GM15510 (cell line): Measurements from ENCODE around the gene WSB2.

Source experiments
- POLR2A ChIP-seq: IDR thresholded peaks from 3 replicates; pipeline ENCODE4 v1.6.1; 2011; ENCODE audit warnings: borderline replicate concordance; ENCODE audit not compliant: insufficient read length; ENCODE audit errors: extremely low read depth

The WSB2 gene

DNA sequence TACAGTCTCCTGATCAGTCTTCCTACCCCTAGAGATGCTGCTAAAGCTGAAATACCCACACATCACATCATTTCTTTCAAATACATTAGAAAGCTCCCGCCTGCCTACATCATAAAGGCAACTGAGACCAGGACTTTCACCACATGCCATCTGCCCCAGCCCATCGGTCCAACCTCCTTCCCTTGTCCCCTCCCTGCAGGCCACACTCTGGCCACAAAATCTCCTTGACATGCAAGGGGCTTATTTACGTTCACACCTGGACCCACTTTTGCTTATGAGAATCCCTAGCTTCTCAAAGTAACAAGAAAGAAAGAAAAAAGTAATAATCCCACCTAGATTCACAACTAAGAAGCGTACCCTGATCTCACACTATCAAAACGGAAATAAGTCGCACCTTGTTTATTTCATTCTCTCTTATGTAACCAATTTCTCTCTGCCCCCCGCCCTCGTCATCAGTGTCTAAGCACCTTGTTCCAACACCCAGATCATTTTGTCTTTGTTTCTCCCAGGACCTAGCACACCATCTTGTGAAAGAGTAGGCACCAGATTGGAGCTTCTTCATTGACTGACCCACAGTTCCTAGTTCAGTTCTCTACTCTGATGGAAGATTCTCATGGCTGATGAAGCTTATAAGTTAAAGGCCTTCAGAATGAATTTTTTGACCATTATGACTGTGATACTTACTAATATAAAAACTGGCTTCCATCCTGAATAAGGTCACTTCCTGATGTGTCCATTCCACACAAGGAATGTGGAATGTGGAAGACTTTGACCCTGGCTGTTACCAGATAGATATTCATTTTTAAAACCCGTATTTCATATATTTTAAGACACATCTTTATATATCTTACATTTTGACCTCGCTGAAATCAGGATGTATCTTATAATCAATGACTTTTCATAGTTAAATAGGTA is 7.7 kb downstream of the WSB2 start:
- no peak for TF ChIP-seq POLR2A

DNA sequence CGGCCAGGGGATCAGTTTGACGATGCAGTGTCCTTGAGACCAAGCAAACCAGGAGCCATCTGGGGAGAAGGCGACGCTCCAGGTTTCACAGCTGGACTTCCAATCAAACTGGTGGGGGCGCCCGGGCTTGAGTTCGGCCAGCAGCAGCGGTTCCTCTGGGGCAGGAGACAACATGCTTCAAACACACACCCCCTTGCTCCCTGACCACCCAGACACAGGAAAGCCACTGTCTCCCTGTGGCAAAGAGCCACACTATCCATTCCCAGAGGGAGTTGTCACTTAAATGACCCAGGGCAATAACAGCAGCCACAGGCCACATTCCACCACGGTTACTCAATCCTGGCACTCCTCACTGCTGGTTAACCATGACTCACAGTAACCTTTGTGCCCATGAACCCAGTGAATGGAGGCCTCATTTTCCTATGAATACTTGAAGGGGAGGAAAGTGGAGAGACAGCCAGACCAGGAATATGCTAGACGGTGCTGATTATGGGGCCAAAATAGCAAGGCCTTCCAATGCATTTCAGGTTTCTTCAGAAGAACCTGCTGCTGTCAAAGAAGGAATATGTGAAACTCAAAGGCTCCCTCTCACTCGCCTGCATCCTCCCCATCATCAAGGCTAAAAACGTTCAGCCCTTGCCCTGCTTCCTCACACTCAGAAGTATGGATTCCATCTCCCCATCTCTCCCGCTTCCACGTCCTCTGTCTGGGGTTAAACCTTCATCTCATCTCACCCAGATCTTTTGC is 8.5 kb downstream of the WSB2 start:
- TF ChIP-seq POLR2A = no peak

GRCh38 chr12:118050972-118051910 is 9.7 kb downstream of the WSB2 start:
- TF ChIP-seq POLR2A = no peak

GRCh38 chr12:118046430-118046829 is 14.5 kb downstream of the WSB2 start:
- no peak for TF ChIP-seq POLR2A

- no peak for TF ChIP-seq POLR2A
These were observed 16.4 kb downstream of the WSB2 start for GRCh38 chr12:118044577-118044976.

GRCh38 chr12:118044075-118044474 is 16.9 kb downstream of the WSB2 start:
- no peak for TF ChIP-seq POLR2A

DNA sequence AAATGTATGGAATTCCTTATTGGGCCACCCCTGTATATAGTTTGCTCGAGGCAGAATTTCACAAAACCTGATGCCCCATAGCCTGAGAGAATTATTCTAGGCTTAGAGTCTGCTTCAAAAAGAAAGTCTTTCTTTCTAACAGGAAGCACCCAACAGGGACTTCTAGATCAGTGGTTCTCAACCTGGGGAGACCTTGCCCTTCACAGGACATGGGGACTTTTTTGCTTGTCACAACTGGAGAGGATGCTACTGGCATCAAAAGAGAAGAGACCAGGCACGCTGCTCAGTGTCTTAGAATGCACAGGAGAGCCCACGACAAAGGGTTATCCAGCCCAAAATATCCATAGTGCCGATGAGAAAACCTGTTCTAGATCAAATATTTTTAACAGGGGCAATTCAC is 18.9 kb downstream of the WSB2 start:
- TF ChIP-seq POLR2A = no peak

GRCh38 chr12:118038137-118038536 is 22.8 kb downstream of the WSB2 start:
- no peak for TF ChIP-seq POLR2A

DNA sequence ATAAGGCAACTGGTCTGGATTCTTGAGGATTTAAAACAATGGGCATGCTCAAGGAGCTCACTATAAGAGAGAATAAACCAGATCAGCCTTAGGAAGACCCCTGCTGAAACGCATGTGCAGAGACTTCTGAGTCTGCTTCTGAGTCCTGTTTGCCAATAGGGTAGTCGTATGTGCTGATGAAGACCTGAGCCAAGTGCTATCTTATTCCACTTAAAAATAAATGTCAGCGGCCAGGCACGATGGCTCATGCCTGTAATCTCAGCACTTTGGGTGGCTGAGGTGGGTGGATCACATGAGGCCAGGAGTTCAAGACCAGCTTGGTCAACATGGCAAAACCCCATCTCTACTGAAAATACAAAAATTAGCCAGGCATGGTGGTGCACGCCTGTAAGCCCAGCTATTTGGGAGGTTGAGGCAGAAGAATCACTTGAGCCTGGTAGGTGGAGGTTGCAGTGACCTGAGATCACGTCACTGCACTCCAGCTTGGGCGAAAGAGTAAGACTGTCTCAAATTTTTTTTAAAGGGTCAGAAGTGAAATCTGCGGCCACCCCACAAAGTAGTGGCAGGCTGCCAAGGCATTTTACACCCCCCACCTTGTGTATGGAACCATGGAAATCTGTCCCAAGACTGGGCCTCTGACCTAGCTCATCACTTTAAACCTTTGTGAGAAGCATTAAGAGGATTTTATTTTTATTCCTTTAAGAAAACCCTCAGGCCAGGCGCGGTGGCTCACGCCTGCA is 24.1 kb downstream of the WSB2 start:
- no peak for TF ChIP-seq POLR2A

- TF ChIP-seq POLR2A = no peak
These were observed 25.6 kb downstream of the WSB2 start for GRCh38 chr12:118035190-118036041.

DNA sequence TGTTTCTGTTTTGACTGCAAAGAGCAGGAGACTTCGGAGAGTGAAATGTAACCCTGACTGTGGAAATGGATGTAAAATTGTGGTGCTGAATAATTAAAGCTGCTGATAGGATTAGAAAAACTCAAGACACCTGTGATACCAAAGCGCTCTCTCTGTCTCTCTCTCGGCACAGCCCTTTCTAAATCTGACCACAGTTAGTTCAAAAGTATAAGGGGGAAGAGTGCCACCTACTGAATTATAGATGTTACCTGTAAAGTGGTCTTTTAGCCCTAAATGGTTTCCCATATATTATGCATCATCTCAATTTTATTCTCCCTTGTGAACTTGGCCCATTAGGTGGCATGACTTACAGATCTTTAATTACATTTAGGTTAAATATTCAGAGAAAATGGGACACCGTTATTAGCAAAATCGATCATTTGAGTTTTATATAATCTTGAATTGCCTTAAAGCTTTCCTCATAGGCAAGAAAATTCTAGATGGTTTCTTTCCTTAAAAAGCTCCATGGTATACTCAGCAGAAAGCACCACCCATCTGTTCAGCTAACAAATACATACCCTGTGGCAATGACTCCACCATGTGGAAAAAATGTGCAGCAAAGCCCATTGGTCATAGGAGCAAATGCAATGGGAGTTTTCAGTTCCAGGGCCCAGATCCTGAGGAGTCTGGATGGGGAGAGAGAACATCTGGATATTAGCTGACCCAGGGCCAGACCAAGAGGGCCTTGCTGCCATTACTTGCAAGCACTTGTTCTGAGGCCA is 26.4 kb downstream of the WSB2 start:
- no peak for TF ChIP-seq POLR2A

DNA sequence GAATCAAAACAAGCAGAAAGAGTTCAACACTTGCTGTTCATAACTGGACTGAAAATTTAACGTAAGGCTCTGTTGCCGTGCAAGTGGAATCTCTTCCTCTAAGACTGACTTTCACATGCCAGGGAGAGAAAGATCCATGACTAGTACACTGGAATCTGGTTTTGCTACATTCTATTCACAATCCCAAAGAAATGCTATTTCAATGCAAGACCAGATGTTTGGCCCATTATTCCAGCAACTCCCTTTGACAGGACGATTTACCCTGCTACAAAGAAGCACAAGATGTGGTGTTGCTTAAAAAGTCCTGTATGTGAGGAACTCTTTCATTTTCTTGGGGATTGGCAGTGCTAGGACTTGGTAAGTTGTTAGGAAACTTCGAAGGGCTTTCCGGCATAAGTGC is 27.1 kb downstream of the WSB2 start:
- no peak for TF ChIP-seq POLR2A
